Embryonic facial prominence (tissue), 1 donor: ENCODE data around the gene OPALIN.

Experiments
- DNase-seq: peaks from one replicate; pipeline ENCODE4 v3.0.0-alpha.2; 2016; ENCODE audit errors: extremely low spot score

Gene OPALIN

GRCh38 chr10:96358851-96359540, at the start of gene OPALIN:
OPALIN (minus strand) TSS chr10:96359002; CDS start chr10:96358896, 106 bp downstream.
- DNase-seq = no peak

- DNase-seq = no peak
Measured at GRCh38 chr10:96408201-96408600, 49.4 kb upstream of the OPALIN start.

- DNase-seq = no peak
Measured at GRCh38 chr10:96407560-96408069, 48.8 kb upstream of the OPALIN start.

DNA sequence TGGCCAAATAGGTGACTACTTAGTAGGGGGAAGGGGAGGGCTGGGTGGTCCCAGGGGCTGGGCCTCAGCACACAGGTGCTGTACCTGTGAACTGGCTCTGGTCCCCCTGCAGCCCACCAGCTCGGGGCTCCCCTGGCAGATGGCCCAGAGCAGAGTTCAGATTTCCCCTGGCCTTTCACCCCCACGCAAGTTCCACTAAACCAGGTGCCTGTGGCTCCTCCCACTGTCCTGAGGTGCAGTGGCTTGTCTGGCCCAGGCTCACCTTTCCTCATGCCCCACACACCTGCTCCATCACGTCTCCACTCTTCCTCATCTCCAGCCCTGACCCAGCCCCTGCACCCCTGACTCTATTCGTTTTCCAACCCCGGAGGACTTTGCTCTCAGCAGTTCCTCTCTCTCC, 47.3 kb upstream of the OPALIN start:
- DNase-seq = no peak

DNA sequence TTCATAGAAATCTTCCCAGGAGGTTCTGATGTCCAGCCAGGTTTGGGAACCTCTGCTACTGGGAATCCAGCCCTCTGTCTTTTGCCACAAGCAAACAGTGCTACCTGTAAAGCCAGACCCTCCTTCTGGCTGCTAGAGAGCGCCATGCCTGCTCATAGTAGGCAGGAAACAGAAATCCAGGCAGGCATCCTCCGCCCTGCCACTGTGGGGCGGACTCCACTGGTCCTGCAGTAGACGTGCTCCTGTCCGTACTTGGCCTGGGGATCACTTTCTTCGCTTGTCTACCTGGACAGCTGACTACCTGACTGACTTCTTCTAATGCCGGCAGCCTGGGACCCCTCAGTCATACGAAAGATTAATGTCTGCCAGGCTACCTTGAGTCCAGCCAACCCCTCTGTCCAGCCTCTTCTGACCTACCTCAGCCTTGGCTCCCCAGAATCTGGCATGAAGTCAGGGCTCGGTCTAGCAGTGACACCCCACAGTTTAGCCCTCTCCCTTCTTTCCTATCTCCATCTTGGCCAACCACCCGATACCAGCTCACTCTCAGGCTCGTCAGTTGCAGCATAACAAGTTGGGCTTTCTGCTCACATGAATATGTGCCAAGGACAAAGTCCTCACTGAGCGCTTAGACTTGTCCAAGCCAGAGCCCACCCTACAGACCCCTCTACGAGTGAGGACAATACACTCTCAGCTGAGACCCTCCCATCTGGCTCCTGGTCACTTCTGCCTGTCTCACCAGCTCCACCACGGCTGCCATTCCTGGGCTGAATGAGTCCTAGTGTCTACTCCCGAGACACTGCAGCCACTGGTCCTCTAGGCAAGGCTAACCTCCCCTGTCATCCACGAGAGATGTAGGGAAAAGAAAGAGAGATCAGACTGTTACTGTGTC, 43.9 kb upstream of the OPALIN start:
- no peak for DNase-seq

- no peak for DNase-seq
Measured at GRCh38 chr10:96401036-96401435, 42.2 kb upstream of the OPALIN start.

- no peak for DNase-seq
Measured at GRCh38 chr10:96400465-96400864, 41.7 kb upstream of the OPALIN start.

DNA sequence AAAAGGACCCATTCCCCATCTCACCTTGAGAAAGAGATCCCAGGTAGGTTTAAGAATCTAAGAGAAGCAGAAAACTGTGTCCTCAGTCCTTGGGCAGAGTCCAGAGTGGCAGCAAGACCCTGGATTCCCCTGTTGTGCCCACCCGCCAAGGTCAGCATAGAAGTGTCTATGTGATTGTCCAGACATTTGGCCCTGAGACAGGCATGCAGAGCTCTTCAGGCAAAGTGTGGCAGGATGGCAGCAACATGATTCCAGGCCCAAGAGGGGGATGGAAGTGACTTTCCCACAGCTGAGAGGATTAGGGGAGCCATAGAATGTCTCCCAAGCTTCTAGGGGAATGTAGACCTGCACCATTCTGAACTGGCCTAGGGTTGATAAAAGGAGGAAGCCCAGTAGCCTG, 39.1 kb upstream of the OPALIN start:
- no peak for DNase-seq

GRCh38 chr10:96395931-96396877, 37.4 kb upstream of the OPALIN start:
- DNase-seq = peak; percentile 59

DNA sequence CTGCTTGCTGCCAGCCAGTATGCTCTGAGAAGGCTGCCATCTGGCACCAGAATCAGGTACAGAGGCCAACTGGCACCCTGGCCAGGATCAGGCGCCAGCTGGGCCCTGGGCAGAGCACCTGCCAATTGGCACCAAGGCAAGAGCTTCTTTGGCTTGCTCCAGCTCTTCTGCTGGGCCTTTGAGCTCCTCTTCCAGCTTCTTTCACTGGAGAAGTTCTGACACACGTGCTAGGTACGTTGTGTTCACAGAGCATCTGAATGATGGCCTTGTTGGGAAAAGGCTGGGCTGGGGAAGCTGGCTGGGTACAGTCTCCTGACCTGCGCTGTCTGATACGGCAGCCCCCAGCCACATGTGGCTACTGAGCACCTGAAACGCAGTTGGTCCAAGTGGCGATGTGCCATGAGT, 31.7 kb upstream of the OPALIN start:
- DNase-seq = no peak

- DNase-seq = no peak
Measured at GRCh38 chr10:96389785-96390184, 31.0 kb upstream of the OPALIN start.

DNA sequence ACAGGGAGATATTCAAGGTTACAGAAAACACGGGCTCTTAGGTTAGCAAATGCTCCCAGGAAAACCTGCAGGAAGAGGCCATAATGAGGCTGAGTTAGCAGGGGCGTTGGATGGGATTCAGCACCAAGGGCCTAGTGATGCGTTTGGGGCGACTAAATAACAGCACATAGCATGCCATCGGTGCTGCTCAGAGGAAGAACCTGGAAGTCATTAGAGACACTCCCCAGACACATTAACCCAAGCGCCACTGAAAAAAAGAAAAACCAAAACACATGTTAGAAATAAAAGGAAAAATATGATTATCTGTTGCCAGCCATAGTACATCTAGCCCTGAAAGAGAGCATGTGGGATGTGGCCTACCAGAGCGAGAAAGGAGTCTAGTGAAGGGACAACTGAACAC, 28.8 kb upstream of the OPALIN start:
- no peak for DNase-seq

DNA sequence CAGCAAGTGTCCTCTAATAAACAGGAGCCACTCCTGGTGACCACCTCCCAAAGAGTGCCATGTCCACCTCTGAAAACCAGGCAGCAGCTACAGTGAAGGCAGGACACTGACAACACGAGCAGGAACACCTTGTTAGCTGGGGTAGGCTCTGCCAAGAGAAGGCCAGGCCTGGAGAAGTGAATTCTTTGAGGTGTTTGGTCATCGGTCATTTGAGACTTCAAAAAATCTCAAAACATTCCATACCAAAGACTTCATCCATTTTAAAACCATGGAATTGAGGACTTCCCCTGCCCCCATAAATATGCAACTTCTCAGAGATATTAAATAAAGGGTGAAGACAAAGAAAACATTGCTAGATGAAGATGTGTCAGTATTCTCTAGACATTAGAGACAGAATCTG, 28.4 kb upstream of the OPALIN start:
- no peak for DNase-seq

- DNase-seq = no peak
Measured at GRCh38 chr10:96384506-96384905, 25.7 kb upstream of the OPALIN start.

DNA sequence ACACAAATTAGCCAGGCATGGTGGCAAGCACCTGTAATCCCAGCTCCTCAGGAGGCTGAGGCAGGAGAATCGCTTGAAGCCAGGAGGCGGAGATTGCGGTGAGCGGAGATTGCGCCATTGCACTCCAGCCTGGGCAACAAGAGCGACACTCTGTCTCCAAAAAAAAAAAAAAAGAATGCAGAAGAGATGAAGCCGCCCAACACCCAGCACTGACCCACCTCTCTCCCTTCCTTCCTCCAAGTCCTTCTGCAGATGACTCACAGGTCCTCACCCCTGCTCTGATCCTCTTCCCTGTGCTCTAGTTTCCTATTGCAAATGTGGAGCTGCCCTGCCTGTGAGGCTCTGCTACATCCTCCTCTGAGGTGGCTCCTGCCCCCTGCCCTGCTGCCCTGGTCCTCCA, 22.0 kb upstream of the OPALIN start:
- no peak for DNase-seq

GRCh38 chr10:96379758-96380157, 21.0 kb upstream of the OPALIN start:
- no peak for DNase-seq

DNA sequence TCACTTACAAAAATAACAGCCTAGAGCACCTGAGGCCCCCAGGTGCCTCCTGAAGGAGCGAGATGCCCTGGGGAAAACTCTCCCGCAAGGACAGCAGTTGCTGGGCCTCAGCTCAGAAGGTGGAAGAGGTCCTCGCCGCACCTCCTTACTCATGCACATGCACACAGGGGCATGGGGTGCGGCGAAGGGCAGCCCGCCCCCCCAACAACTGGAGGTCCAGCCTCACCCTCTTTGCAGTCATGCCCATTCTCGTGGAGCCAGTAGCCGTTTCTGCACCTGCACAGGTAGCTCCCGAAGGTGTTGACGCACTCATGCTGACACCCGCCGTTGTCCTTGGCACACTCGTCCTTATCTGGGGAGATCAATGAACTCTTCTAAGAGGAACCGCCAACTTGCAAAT, 19.9 kb upstream of the OPALIN start:
- DNase-seq = no peak

GRCh38 chr10:96377816-96378294, 19.1 kb upstream of the OPALIN start:
- DNase-seq = no peak

DNA sequence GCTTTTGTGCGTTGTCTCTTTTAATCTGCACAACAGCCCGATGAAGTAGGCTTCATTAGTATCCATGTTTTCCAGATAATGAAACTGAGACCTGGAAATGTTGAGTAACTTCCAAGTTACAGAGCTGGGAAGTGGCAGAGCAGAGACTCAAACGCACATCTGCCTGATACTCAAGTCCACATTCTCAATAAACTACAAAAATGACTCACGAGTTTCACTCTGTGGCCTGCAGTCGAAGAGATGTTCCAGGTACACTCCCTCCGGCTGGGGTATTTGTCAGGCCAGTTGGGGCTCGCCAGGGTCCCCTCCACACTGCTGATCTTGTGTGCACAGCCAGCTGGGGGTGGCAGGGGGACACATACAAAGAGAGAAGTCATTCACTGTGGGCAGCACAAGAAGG, 17.7 kb upstream of the OPALIN start:
- DNase-seq = no peak

GRCh38 chr10:96374985-96375830, 16.4 kb upstream of the OPALIN start:
- DNase-seq = peak; percentile 51

DNA sequence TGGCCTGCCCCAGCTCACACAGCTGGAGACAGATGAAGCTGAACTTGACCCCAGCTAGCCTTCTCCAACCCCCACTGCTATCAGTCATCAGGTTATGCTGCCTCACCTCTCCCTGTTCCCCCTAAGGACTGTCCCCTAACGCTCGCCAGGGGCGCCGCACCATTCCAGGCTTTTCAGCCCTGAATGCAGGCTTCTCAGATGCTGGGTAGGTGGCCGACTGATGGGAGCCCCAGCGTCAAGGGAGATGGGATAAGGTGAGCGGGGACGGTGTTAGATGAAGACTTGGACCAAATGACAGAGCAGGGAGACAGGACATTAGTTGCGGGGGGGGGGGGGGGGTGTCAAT, 15.8 kb upstream of the OPALIN start:
- DNase-seq = no peak
